AG09309 (cell line): Measurements from ENCODE around the gene CSGALNACT2.

Experiments
- DNase-seq: peaks from one replicate; pipeline ENCODE4 v3.0.0-alpha.2; 2010; ENCODE audit warnings: low read depth
- H3K4me3 ChIP-seq: 2 replicates; pipeline ENCODE4 v1.5.1; 2011; ENCODE audit warnings: mild to moderate bottlenecking, low read depth, low read length, moderate library complexity; ENCODE audit not compliant: control insufficient read depth
- CTCF ChIP-seq: IDR thresholded peaks from 2 replicates; pipeline ENCODE4 v1.5.1; 2011; ENCODE audit warnings: mild to moderate bottlenecking, low read depth, low read length, inconsistent platforms; ENCODE audit not compliant: insufficient read depth, control insufficient read depth; ENCODE audit errors: missing control alignments

CSGALNACT2 gene

GRCh38 chr10:43112608-43112961, 25.7 kb upstream of the CSGALNACT2 start:
- no peak for DNase-seq
- TF ChIP-seq CTCF: no peak
- no peak overlapping the region for H3K4me3 ChIP-seq

- TF ChIP-seq CTCF: no peak
- no peak overlapping the region for H3K4me3 ChIP-seq
- DNase-seq: no peak
These were observed 24.8 kb upstream of the CSGALNACT2 start for GRCh38 chr10:43113201-43114087.

GRCh38 chr10:43114088-43114742, 24.0 kb upstream of the CSGALNACT2 start:
- no peak for TF ChIP-seq CTCF
- H3K4me3 ChIP-seq: no peak overlapping the region
- DNase-seq: no peak

GRCh38 chr10:43114743-43115611, 23.3 kb upstream of the CSGALNACT2 start:
- DNase-seq: no peak
- H3K4me3 ChIP-seq: no peak overlapping the region
- TF ChIP-seq CTCF: peak; percentile 16

- no peak for TF ChIP-seq CTCF
- DNase-seq: no peak
- H3K4me3 ChIP-seq: no peak overlapping the region
These were observed 22.2 kb upstream of the CSGALNACT2 start for GRCh38 chr10:43115881-43116595.

- no peak overlapping the region for H3K4me3 ChIP-seq
- no peak for TF ChIP-seq CTCF
- no peak for DNase-seq
These were observed 21.6 kb upstream of the CSGALNACT2 start for GRCh38 chr10:43116596-43116995.
